ENCODE results near the gene MYO18B. TPM values are rescaled to one million over a fixed set of nuclear protein-coding genes. Genes with fewer than 3 reads are reported as not detected.

The MYO18B gene
- polyA plus RNA-seq, 4 donors: 0.07 to 0.55 (median 0.17) TPM

GRCh38 chr22:26027341-26027740, 285.4 kb downstream of the MYO18B start:
- DNase-seq (ENCODE audit: low read depth in 4 of 4, low spot score in 3 of 4): no peak

DNA sequence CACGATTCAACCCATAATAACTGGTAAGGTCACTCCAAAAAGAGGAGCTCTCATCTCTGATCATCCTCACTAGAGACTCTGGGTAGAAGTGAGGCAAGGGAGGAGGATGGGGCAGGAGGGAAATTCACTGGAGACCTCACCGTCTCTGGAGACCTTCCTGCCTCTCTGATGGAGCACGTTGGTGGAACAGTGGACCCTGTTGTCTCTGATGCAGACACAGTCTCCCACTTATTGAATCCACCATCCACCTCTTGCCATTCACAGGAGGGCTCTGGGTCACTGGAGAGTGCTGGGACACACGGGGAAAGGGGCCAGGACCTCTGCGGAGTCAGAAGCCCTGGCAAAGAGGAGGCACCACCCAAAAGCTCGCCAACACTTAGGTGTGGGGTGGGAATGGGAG, 289.7 kb downstream of the MYO18B start:
- DNase-seq (ENCODE audit: low read depth in 4 of 4, low spot score in 3 of 4): no peak

GRCh38 chr22:26033071-26033470, 291.1 kb downstream of the MYO18B start:
- DNase-seq (ENCODE audit: low read depth in 4 of 4, low spot score in 3 of 4): no peak

DNA sequence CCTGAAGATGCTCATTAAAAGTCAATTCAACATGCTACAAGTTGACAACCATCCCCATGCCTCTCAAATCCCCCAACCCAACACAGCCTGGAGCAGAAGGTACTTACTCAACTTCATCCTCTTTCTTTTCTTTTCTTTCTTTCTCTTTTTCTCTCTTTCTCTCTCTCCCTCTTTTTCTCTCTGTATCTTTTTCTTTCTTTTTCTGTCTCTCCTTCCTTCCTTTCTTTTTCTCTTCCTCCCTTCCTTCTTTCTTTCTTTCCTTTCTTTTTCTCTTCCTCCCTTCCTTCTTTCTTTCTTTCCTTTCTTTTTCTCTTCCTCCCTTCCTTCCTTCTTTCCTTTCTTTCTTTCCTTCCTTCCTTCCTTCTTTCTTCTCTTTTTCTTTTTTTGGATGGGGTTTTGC, 291.6 kb downstream of the MYO18B start:
- DNase-seq (ENCODE audit: low read depth in 4 of 4, low spot score in 3 of 4): no peak

DNA sequence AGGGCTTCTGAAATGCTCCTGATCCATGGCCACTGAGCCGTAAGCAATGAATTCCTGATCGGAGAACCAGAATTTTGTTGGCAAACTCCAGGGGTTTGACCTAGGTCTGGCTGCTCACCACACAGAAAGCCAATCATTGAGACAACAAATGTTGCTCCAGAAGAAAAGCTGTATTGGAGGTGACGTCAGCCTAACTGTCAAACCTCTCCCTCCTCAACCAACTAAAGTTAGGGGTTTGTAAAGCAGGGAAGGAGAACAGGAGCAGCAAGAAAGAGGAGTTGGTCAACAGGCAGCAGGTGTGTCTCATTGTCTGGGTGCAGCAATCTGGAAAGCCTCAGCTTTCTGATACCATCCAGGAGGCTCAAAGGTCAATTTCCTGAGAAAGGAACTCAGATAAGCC, 293.5 kb downstream of the MYO18B start:
- no peak for DNase-seq (ENCODE audit: low read depth in 4 of 4, low spot score in 3 of 4)

DNA sequence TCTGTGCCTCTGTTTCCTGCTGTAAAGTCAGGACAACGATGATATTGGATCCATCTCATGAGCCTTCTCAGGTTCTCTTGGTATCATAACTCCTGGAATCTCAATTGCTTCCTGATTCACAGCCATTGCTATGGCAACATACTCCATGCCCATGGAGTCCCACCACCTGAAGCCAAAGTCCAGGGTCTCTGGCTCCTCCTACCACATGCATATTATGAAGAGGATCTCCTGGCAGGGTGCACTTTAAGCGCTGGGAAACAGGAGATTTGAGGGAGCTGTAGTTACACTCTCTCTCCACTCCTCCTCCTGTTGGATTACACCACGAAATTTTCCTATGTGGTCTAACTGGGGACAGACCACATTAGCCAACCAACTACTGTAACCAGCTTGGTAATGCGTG, 296.4 kb downstream of the MYO18B start:
- no peak for DNase-seq (ENCODE audit: low read depth in 4 of 4, low spot score in 3 of 4)

- no peak for DNase-seq (ENCODE audit: low read depth in 4 of 4, low spot score in 3 of 4)
These were observed 299.9 kb downstream of the MYO18B start for GRCh38 chr22:26041931-26042330.

DNA sequence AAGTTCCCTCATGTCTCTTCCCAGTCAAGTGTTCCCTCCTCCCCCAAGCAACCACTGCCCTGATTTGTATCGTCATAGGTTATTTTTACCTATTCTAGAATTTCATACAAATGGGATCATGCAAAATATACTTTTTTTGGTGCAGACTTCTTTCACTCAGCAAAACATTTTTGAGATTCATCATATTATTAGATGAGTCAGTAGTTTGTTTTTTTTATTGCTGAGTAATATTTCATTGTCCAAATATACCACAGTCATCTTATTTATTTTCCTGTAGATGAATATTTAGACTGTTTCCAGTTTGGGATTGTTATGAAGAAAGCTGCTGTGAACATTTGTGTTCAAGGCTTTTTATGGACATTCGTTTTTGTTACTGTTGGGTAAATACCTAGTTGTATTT, 301.0 kb downstream of the MYO18B start:
- DNase-seq (ENCODE audit: low read depth in 4 of 4, low spot score in 3 of 4): no peak

DNA sequence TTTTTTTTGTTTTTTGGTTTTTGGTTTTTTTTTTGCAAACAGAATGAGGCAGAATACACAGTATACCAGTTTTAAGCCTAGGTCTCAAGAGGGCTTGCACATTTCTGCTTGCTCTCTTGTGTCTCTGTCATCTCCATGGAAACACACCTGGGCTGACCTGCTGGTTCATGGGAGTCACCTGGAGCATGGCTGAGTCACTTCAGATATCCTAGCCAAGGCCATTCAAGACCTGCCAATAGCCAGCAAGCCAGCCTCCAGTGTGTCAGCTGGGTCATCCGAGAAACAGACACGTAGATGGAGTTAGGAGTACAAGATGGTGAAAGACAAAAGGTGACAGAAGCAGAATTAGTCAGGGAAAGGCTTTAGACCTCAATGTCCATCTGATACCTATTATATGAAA, 303.1 kb downstream of the MYO18B start:
- no peak for DNase-seq (ENCODE audit: low read depth in 4 of 4, low spot score in 3 of 4)

GRCh38 chr22:26045860-26046259, 303.9 kb downstream of the MYO18B start:
- DNase-seq (ENCODE audit: low read depth in 4 of 4, low spot score in 3 of 4): no peak

DNA sequence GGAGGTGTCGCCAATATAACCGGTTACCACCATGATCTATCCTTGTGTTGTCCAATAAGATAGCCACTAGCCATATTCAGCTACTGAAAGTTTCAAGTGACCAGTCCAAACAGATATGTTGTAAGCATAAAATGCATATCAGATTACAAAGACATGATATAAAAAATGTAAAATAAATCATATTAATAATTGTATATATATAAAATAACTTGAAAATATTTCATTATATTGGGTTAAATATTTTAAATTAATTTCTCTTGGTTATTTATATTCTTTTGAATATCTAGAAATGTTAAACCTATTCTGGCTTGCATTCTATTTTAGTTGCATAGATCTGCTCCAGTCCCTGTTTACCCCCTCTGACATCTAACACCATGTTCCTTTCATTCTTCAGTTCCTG, 305.5 kb downstream of the MYO18B start:
- DNase-seq (ENCODE audit: low read depth in 4 of 4, low spot score in 3 of 4): no peak

GRCh38 chr22:26047920-26048319, 305.9 kb downstream of the MYO18B start:
- DNase-seq (ENCODE audit: low read depth in 4 of 4, low spot score in 3 of 4): no peak

DNA sequence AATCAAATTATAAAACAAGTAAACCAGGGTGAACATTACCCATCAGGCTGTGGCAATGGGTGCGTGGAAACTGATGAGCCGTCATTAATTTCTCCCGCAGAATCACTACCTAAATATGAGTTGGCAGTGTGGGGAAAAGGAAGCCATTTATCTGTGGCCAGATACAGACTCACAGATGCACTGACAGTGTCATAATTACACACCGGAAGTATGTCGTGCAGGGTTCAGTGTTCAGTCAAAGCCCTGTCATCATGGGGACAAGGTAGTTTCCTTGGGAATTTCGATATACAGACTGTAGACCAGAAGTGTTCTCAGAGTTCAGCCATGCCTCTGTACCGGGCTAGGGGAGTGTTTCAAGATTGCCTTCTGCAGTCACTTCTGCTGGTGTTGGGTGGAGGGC, 308.1 kb downstream of the MYO18B start:
- DNase-seq (ENCODE audit: low read depth in 4 of 4, low spot score in 3 of 4): no peak

DNA sequence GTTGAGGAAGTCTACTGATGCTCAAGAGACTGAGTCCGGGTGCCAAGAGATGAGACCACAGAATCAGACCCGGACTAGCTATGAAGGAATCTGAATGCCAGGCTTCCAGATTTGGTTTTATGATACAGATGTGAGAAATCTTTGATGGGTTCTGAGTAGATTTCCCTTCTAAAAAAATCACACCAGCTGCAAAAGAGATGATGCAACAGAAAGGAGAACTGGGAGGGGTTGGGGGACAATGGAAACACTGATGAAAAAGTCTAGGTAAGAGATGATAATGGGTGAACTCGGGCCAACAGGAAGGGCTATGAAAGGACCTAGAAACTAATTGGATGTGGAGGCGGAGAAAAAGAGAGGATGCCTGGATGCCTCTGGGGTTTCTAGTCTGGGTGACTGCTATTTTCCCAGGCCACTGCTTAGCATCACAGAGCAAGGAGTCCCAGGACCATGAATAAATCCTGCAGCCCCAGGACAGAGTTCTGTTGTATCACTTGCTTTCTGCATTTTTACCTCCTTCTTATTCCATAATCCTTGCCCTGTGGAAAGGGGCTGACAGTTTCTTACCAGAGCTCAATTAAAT, 311.8 kb downstream of the MYO18B start:
- DNase-seq (ENCODE audit: low read depth in 4 of 4, low spot score in 3 of 4): no peak

GRCh38 chr22:26054841-26055605, 313.0 kb downstream of the MYO18B start:
- DNase-seq (ENCODE audit: low read depth in 4 of 4, low spot score in 3 of 4): no peak

DNA sequence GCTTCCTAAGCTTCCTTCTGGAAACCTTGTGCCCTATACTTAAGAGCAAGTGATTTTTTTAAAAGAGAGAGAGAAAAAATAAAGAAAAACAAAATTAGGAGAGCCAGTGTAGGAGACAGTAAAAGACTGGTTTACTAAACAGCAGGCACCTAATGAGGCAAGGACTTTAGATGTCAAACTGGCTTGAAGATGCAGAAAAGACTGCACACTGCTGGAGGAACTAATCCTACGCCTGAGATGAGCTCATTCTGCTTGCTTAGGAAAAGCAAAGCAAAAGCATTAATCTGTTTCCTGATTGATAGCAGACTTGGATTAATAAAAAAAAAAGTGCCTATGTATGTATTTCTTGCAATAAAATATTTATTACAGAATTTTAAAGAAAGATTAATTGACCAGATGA, 313.7 kb downstream of the MYO18B start:
- DNase-seq (ENCODE audit: low read depth in 4 of 4, low spot score in 3 of 4): no peak

DNA sequence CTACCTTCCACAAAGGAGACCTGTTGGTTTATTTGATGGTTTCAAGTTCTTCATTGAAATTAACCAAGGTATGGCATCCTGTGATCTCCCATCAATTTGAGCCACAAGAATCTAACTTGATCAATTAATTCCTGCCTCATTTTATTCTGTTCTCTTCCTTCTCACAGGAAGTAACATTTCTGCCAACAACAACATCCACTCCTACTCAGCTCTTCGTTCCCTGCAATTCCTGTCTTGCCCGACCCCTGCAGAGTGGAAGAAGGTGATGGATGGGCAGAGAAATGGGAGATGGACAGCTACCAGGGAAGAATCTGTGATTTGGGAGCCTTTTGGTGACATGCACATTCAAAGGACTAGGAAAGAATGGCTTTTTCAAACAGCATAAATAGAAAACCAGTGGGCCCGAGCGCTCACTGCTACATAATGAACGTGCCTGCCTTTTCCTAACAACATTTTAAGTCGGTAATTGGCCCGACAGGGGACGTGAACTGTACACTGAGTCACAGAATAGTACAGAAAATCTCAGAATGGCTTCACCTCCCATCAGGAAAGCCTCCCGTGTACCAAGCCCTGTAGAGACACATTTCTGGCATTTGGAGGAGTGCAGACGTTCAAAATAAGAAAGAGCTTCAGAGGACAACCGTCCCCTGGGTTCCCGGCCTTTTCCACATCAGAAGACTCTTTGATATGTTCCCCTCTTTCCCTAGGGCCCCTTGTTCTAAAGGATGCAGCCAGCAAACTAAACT, 314.6 kb downstream of the MYO18B start:
- DNase-seq (ENCODE audit: low read depth in 4 of 4, low spot score in 3 of 4): no peak

- DNase-seq (ENCODE audit: low read depth in 4 of 4, low spot score in 3 of 4): no peak
These were observed 315.7 kb downstream of the MYO18B start for GRCh38 chr22:26057731-26058130.

- DNase-seq (ENCODE audit: low read depth in 4 of 4, low spot score in 3 of 4): no peak
These were observed 322.1 kb downstream of the MYO18B start for GRCh38 chr22:26064048-26064447.

DNA sequence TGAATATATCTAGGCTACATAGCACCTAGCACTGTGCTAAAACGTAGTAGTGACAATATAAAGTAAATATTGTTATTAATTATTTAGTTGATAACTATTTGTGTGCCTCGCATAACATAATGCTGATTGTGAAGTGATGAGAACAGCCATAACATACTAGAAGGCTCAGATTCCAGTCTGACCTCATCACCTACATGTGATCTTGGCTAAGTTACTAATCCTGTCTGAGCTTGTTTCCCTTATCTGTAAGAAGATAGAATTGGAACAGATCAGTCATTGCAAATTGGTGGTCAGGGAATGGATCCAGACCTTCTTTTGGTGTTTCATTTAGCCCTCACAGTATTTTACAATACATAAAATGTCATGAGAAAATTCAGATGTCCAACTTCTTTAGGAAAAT, 323.9 kb downstream of the MYO18B start:
- no peak for DNase-seq (ENCODE audit: low read depth in 4 of 4, low spot score in 3 of 4)

- peak in 2 of 4 donors; percentile 12 to 19 for DNase-seq (ENCODE audit: low read depth in 4 of 4, low spot score in 3 of 4)
These were observed 324.5 kb downstream of the MYO18B start for GRCh38 chr22:26066534-26066933.

DNA sequence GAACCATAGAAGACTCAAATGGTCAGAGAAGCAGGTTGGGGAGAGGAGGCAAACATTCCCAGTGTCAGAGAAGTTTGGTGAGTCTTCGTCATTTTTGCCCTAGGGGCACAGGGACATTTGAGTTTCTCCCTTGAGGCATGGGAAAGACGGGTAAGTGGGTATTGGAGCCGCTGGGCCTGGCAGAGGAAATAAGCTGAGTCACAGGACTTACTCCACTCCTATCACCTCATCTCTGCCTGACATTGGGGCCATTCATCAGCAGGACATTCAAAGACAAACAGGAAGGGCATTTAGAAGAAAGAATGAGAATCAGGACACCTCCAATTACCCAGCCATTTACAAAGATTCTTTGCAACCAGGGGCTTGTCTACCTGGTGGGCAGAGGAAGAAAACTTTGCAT, 326.6 kb downstream of the MYO18B start:
- no peak for DNase-seq (ENCODE audit: low read depth in 4 of 4, low spot score in 3 of 4)
